ENCODE measurements around the gene GRAMD1B.

Gene GRAMD1B

GRCh38 chr11:123472236-123472935, 42.3 kb downstream of the GRAMD1B start:
- no peak overlapping the region for H3K27ac Mint-ChIP-seq
- H3K27me3 Mint-ChIP-seq, result no peaks in the 10 kb centered on the region
- peaks cover 6% of the 10 kb centered on the region for H3K36me3 Mint-ChIP-seq (ENCODE audit: low read depth)
- H3K4me3 Mint-ChIP-seq, result no peak overlapping the region
- H3K9me3 Mint-ChIP-seq, result no peaks in the 10 kb centered on the region
- DNase-seq, result no peak
- H3K4me1 Mint-ChIP-seq (ENCODE audit: low read depth), result peaks cover 13% of the 10 kb centered on the region

GRCh38 chr11:123473941-123474677, 44.0 kb downstream of the GRAMD1B start:
- Mint-ChIP-seq H3K4me1 (ENCODE audit: low read depth) (peaks cover 21% of the 10 kb centered on the region), H3K36me3 (ENCODE audit: low read depth) (peaks cover 6% of the 10 kb centered on the region), H3K9me3 (no peaks in the 10 kb centered on the region), H3K4me3 (no peak overlapping the region), H3K27me3 (no peaks in the 10 kb centered on the region), H3K27ac (no peak overlapping the region)
- DNase-seq, result no peak

GRCh38 chr11:123474994-123475393, 44.9 kb downstream of the GRAMD1B start:
- Mint-ChIP-seq H3K36me3 (ENCODE audit: low read depth) (peaks cover 6% of the 10 kb centered on the region), H3K27ac (no peak overlapping the region), H3K27me3 (no peaks in the 10 kb centered on the region), H3K4me3 (no peak overlapping the region), H3K4me1 (ENCODE audit: low read depth) (peaks cover 24% of the 10 kb centered on the region), H3K9me3 (no peaks in the 10 kb centered on the region)
- DNase-seq, result no peak

GRCh38 chr11:123475469-123475868, 45.4 kb downstream of the GRAMD1B start:
- peaks cover 6% of the 10 kb centered on the region for H3K36me3 Mint-ChIP-seq (ENCODE audit: low read depth)
- H3K4me3 Mint-ChIP-seq, result no peak overlapping the region
- no peak for DNase-seq
- H3K9me3 Mint-ChIP-seq, result no peaks in the 10 kb centered on the region
- no peaks in the 10 kb centered on the region for H3K27me3 Mint-ChIP-seq
- H3K27ac Mint-ChIP-seq, result no peak overlapping the region
- H3K4me1 Mint-ChIP-seq (ENCODE audit: low read depth), result peaks cover 28% of the 10 kb centered on the region

GRCh38 chr11:123477205-123477907, 47.3 kb downstream of the GRAMD1B start:
- Mint-ChIP-seq H3K27ac (no peak overlapping the region), H3K9me3 (no peaks in the 10 kb centered on the region), H3K36me3 (ENCODE audit: low read depth) (peaks cover 22% of the 10 kb centered on the region)

GRCh38 chr11:123478352-123478987, 48.4 kb downstream of the GRAMD1B start:
- H3K27ac Mint-ChIP-seq, result peak overlapping the region; percentile 58
- peaks cover 49% of the 10 kb centered on the region for H3K4me1 Mint-ChIP-seq (ENCODE audit: low read depth)
- H3K9me3 Mint-ChIP-seq, result no peaks in the 10 kb centered on the region
- peak overlapping the region; percentile 1 for H3K4me3 Mint-ChIP-seq
- no peaks in the 10 kb centered on the region for H3K27me3 Mint-ChIP-seq
- peak; percentile 69 for DNase-seq
- peaks cover 29% of the 10 kb centered on the region for H3K36me3 Mint-ChIP-seq (ENCODE audit: low read depth)

More at GRCh38 chr11:123477205-123477907, 47.3 kb downstream of the GRAMD1B start:
- H3K27me3 Mint-ChIP-seq, result no peaks in the 10 kb centered on the region
- DNase-seq, result no peak
- H3K4me1 Mint-ChIP-seq (ENCODE audit: low read depth), result peaks cover 41% of the 10 kb centered on the region
- H3K4me3 Mint-ChIP-seq, result no peak overlapping the region

- H3K4me1 Mint-ChIP-seq (ENCODE audit: low read depth), result peaks cover 57% of the 10 kb centered on the region
- DNase-seq, result no peak
- H3K9me3 Mint-ChIP-seq, result no peaks in the 10 kb centered on the region
- H3K4me3 Mint-ChIP-seq, result peak overlapping the region; percentile 1
- H3K27me3 Mint-ChIP-seq, result no peaks in the 10 kb centered on the region
- peak overlapping the region; percentile 16 for H3K27ac Mint-ChIP-seq
- peaks cover 27% of the 10 kb centered on the region for H3K36me3 Mint-ChIP-seq (ENCODE audit: low read depth)
Observed at GRCh38 chr11:123479048-123479837, 49.2 kb downstream of the GRAMD1B start.

GRCh38 chr11:123480290-123480815, 50.3 kb downstream of the GRAMD1B start:
- no peaks in the 10 kb centered on the region for H3K9me3 Mint-ChIP-seq
- DNase-seq, result no peak
- no peak overlapping the region for H3K4me3 Mint-ChIP-seq
- peak overlapping the region; percentile 47 for H3K27ac Mint-ChIP-seq
- peaks cover 60% of the 10 kb centered on the region for H3K4me1 Mint-ChIP-seq (ENCODE audit: low read depth)
- peaks cover 32% of the 10 kb centered on the region for H3K36me3 Mint-ChIP-seq (ENCODE audit: low read depth)
- no peaks in the 10 kb centered on the region for H3K27me3 Mint-ChIP-seq

- no peaks in the 10 kb centered on the region for H3K9me3 Mint-ChIP-seq
- H3K36me3 Mint-ChIP-seq (ENCODE audit: low read depth), result peaks cover 32% of the 10 kb centered on the region
- H3K4me1 Mint-ChIP-seq (ENCODE audit: low read depth), result peaks cover 58% of the 10 kb centered on the region
- H3K27me3 Mint-ChIP-seq, result no peaks in the 10 kb centered on the region
- DNase-seq, result no peak
- H3K27ac Mint-ChIP-seq, result no peak overlapping the region
- no peak overlapping the region for H3K4me3 Mint-ChIP-seq
Observed at GRCh38 chr11:123480882-123481281, 50.8 kb downstream of the GRAMD1B start.

- Mint-ChIP-seq H3K9me3 (no peaks in the 10 kb centered on the region), H3K27me3 (no peaks in the 10 kb centered on the region), H3K4me1 (ENCODE audit: low read depth) (peaks cover 58% of the 10 kb centered on the region), H3K27ac (no peak overlapping the region), H3K36me3 (ENCODE audit: low read depth) (peaks cover 34% of the 10 kb centered on the region), H3K4me3 (no peak overlapping the region)
- DNase-seq, result no peak
Observed at GRCh38 chr11:123481640-123482039, 51.6 kb downstream of the GRAMD1B start.

GRCh38 chr11:123482218-123482617, 52.1 kb downstream of the GRAMD1B start:
- Mint-ChIP-seq H3K27me3 (no peaks in the 10 kb centered on the region), H3K4me3 (no peak overlapping the region), H3K36me3 (ENCODE audit: low read depth) (peaks cover 34% of the 10 kb centered on the region), H3K27ac (no peak overlapping the region), H3K9me3 (no peaks in the 10 kb centered on the region), H3K4me1 (ENCODE audit: low read depth) (peaks cover 58% of the 10 kb centered on the region)
- DNase-seq, result no peak

GRCh38 chr11:123483058-123483457, 53.0 kb downstream of the GRAMD1B start:
- Mint-ChIP-seq H3K27ac (peak overlapping the region; percentile 72), H3K4me3 (no peak overlapping the region), H3K9me3 (no peaks in the 10 kb centered on the region)

GRCh38 chr11:123483466-123483865, 53.4 kb downstream of the GRAMD1B start:
- Mint-ChIP-seq H3K9me3 (no peaks in the 10 kb centered on the region), H3K27ac (peak overlapping the region; percentile 16), H3K36me3 (ENCODE audit: low read depth) (peaks cover 34% of the 10 kb centered on the region), H3K4me3 (no peak overlapping the region), H3K27me3 (no peaks in the 10 kb centered on the region), H3K4me1 (ENCODE audit: low read depth) (peaks cover 51% of the 10 kb centered on the region)
- no peak for DNase-seq

More at GRCh38 chr11:123483058-123483457, 53.0 kb downstream of the GRAMD1B start:
- Mint-ChIP-seq H3K4me1 (ENCODE audit: low read depth) (peaks cover 55% of the 10 kb centered on the region), H3K36me3 (ENCODE audit: low read depth) (peaks cover 34% of the 10 kb centered on the region), H3K27me3 (no peaks in the 10 kb centered on the region)
- no peak for DNase-seq
